K562 (cell line): ENCODE measurements around the gene SLC66A2. TPM values are rescaled to one million over a fixed set of nuclear protein-coding genes. Genes with fewer than 3 reads are reported as not detected.

Experiments
- ATAC-seq: fragments of 200-7000 bp; cut with Tn5 transposase; 3 replicates; pipeline ENCODE4 v1.9.1; 2020; ENCODE audit warnings: moderate library complexity
- BruUV-seq: library from RNA; stranded (reverse); fragments of 400-500 nt; replicated peaks from 2 replicates; lab custom pipeline; 2021; lab: Mats Ljungman, UMichigan
- CTCF ChIA-PET: fragments of 300-600 bp; formaldehyde crosslinking; extraction: SDS; loops from one replicate; lab custom pipeline; 2021; ENCODE audit warnings: low intra/inter-chr PET ratio; lab: Yijun Ruan, JAX
- POLR2A ChIA-PET: fragments of 300-600, 350-650 bp; sonication (Branson Sonifier 250); formaldehyde crosslinking; extraction: SDS; loops from one replicate; lab custom pipeline; 2021; ENCODE audit warnings: antibody characterized with exemption, inconsistent platforms; lab: Yijun Ruan, JAX
- DNase-seq, 4 experiments: peaks; one replicate each; pipeline versions ENCODE4 v3.0.0 to v3.0.0-alpha.2; 2011 to 2018; ENCODE audit warnings: low spot score in 3 of 4, mixed read lengths in 3 of 4; ENCODE audit errors: extremely low read depth in 1 of 4
- FAIRE-seq: peaks from 2 replicates; lab custom pipeline; 2011; peaks lifted over from hg19 to GRCh38; lab: Jason Lieb, UNC
- H2AFZ ChIP-seq: 2 replicates; pipeline ENCODE4 v1.6.0; 2011; ENCODE audit warnings: low read depth, low read length, control low read depth, inconsistent platforms
- H3K27ac ChIP-seq: fragments of 200-600 bp; 3 replicates; pipeline ENCODE4 v1.8.0; 2011; ENCODE audit warnings: low read depth, mild to moderate bottlenecking, control low read depth, inconsistent platforms, low read length, moderate library complexity, mixed read lengths; ENCODE audit errors: extremely low read depth
- H3K27me3 ChIP-seq, 2 experiments: fragments of 300-600 bp in 1 of 2; 2 replicates in 1 of 2; 3 replicates in 1 of 2; pipeline versions ENCODE4 v1.6.0 to v1.8.0; 2011; ENCODE audit warnings: inconsistent platforms in 2 of 2, low read length in 2 of 2, mild to moderate bottlenecking in 1 of 2, mixed read lengths in 1 of 2, moderate library complexity in 1 of 2; ENCODE audit not compliant: control insufficient read depth in 2 of 2, insufficient read depth in 2 of 2
- H3K36me3 ChIP-seq: fragments of 300-600 bp; 3 replicates; pipeline ENCODE4 v1.8.0; 2011; ENCODE audit warnings: mild to moderate bottlenecking, low read length, inconsistent platforms; ENCODE audit not compliant: control insufficient read depth, insufficient read depth
- H3K4me1 ChIP-seq, 2 experiments: fragments of 200-600 bp in 1 of 2; replicated peaks in 1 of 2; 2 replicates in 1 of 2; 3 replicates in 1 of 2; pipeline versions ENCODE4 v1.5.1 to v1.8.0; 2011; ENCODE audit warnings: inconsistent platforms in 2 of 2, low read length in 2 of 2, mild to moderate bottlenecking in 1 of 2, mixed read lengths in 1 of 2, moderate library complexity in 1 of 2; ENCODE audit not compliant: control insufficient read depth in 2 of 2, insufficient read depth in 2 of 2
- H3K4me2 ChIP-seq: 2 replicates; pipeline ENCODE4 v1.6.1; 2011; ENCODE audit warnings: low read length, control low read depth, inconsistent platforms, mixed read lengths; ENCODE audit not compliant: insufficient read depth
- H3K4me3 ChIP-seq: fragments of 200-600 bp; sonication (generic), shearing (Covaris generic); 2 replicates; pipeline ENCODE4 v1.5.1; 2016; ENCODE audit warnings: control low read depth, inconsistent platforms
- H3K79me2 ChIP-seq: fragments of 200-600 bp; 3 replicates; pipeline ENCODE4 v1.8.0; 2011; ENCODE audit warnings: low read length, inconsistent platforms; ENCODE audit not compliant: control insufficient read depth, insufficient read depth
- H3K9ac ChIP-seq, 2 experiments: 2 replicates each; pipeline versions ENCODE4 v1.6.0 to v1.6.1; 2011; ENCODE audit warnings: low read depth in 2 of 2, low read length in 2 of 2, control low read depth in 1 of 2, inconsistent platforms in 1 of 2, mild to moderate bottlenecking in 1 of 2, mixed read lengths in 1 of 2; ENCODE audit not compliant: insufficient read depth in 1 of 2
- H3K9me1 ChIP-seq: one replicate; pipeline ENCODE4 v1.6.0; 2011; ENCODE audit warnings: inconsistent platforms, mild to moderate bottlenecking, low read length, moderate library complexity; ENCODE audit not compliant: control insufficient read depth, insufficient read depth
- H3K9me3 ChIP-seq: replicated peaks from 2 replicates; pipeline ENCODE4 v1.5.1; 2011; ENCODE audit warnings: low read depth, low read length, inconsistent platforms; ENCODE audit not compliant: control insufficient read depth, insufficient read depth
- H4K20me1 ChIP-seq: replicated peaks from 2 replicates; pipeline ENCODE4 v1.6.1; 2011; ENCODE audit warnings: low read length, inconsistent platforms, mixed read lengths; ENCODE audit not compliant: control insufficient read depth, insufficient read depth
- CTCFL ChIP-seq: IDR thresholded peaks from 2 replicates; pipeline ENCODE4 v1.6.1; 2011; ENCODE audit warnings: borderline replicate concordance, low read depth, mild to moderate bottlenecking, moderate library complexity, low read length; ENCODE audit not compliant: insufficient read depth, poor library complexity, severe bottlenecking
- SLC30A9 ChIP-seq: fragments of 250-450 bp; sonication (Bioruptor Pico); IDR thresholded peaks from 2 replicates; pipeline ENCODE4 v1.8.0; 2022; ENCODE audit warnings: mild to moderate bottlenecking, moderate library complexity
- THAP12 ChIP-seq: fragments of 250-450 bp; sonication (Bioruptor Pico); IDR thresholded peaks from 2 replicates; pipeline ENCODE4 v1.9.0; 2021; ENCODE audit warnings: mild to moderate bottlenecking, inconsistent platforms
- ZKSCAN3 ChIP-seq: fragments of 250-450 bp; sonication (Bioruptor Pico); IDR thresholded peaks from 2 replicates; pipeline ENCODE4 v1.4.0; 2020
- WGBS: fragments of 100-300 bp; shearing (Covaris generic); methylation state at CpG from one replicate; pipeline ENCODE4 v1.1.6; 2016; ENCODE audit warnings: low coverage, mixed read lengths; ENCODE audit not compliant: insufficient coverage; ENCODE audit errors: missing lambda C conversion rate; 5-methylcytosine and 5-hydroxymethylcytosine counted together
- in situ Hi-C: fragments of 300-500 bp; cut with MboI; formaldehyde crosslinking; loops from 4 replicates; pipeline ENCODE4 v1.15.0; 2018; ENCODE audit warnings: inconsistent platforms, mixed read lengths
- intact Hi-C: fragments of 100-400 bp; cut with micrococcal nuclease; formaldehyde crosslinking; loops from 2 replicates; pipeline ENCODE4 v1.14.2; 2022
- polyA plus RNA-seq, 8 experiments: library from polyadenylated mRNA; depleted of rRNA in 4 of 8; stranded (reverse) in 5 of 8; unstranded in 3 of 8; fragments of >200 nt; fragmentation: Nextera tagmentation in 2 of 8; fragmentation: Illumina TruSeq in 1 of 8; extraction: Ambion mirVana in 2 of 8; extraction: Trizol in 1 of 8; gene quantifications; 2 replicates each; pipeline versions ENCODE4 v1.2.1 to v1.2.3, GENCODE V29; 2011 to 2014; ENCODE audit warnings: inconsistent platforms in 1 of 8, missing spikeins in 1 of 8
- total RNA-seq, 7 experiments: library from RNA; depleted of rRNA in 6 of 7; stranded (reverse); fragments of >200 nt in 6 of 7; fragmentation: Illumina TruSeq in 2 of 7; extraction: Trizol in 2 of 7; gene quantifications; 2 replicates each; pipeline versions ENCODE4 v1.2.1 to v1.2.3, GENCODE V29; 2011 to 2021; ENCODE audit warnings: low replicate concordance in 1 of 7

Gene SLC66A2
- total and polyA plus RNA-seq, 9 of the 15 experiments (the other 6 are each of a cell fraction or from before 2014, with no cell fraction given): 0.25 to 17.5 (median 5.6) TPM

- ChIA-PET CTCF (no interaction called here), POLR2A (no interaction called here)
- no peaks in the 10 kb centered on the region for H4K20me1 ChIP-seq
- peaks cover 2% of the 10 kb centered on the region for H3K9me3 ChIP-seq
- H3K4me3 ChIP-seq: no peak overlapping the region
- H3K36me3 ChIP-seq: no peaks in the 10 kb centered on the region
- no peak overlapping the region for H3K9ac ChIP-seq
- in situ Hi-C loops (no loop called here), intact Hi-C loops (no loop called here)
- TF ChIP-seq THAP12 (CRISPR knock-in tag) (no peak), ZKSCAN3 (no peak), CTCFL (no peak), SLC30A9 (CRISPR knock-in tag) (no peak)
- no peaks in the 10 kb centered on the region for H3K9me1 ChIP-seq
- H2AFZ ChIP-seq: no peak overlapping the region
- no peak for DNase-seq
- H3K4me2 ChIP-seq: no peak overlapping the region
- H3K4me1 ChIP-seq: no peaks in the 10 kb centered on the region
- H3K79me2 ChIP-seq: no peaks in the 10 kb centered on the region
- BruUV-seq: no TSS peak
- 88% methylated on average over 9 of the region's 53 CpGs for WGBS
- FAIRE-seq: no peak
- H3K27ac ChIP-seq: no peak overlapping the region
- H3K27me3 ChIP-seq: no peaks in the 10 kb centered on the region
- ATAC-seq: no peak
These were observed 51.6 kb downstream of the SLC66A2 start for GRCh38 chr18:79899609-79900445.
